SKM-1 (cell line): ENCODE data around the gene ELMO1.

Experiments used
- DNase-seq: peaks from one replicate; lab custom pipeline; 2025; ENCODE audit not compliant: unreplicated experiment; lab: John Stamatoyannopoulos, UW

Gene ELMO1

GRCh38 chr7:37071124-37071523, 377.5 kb downstream of the ELMO1 start:
- DNase-seq = no peak

GRCh38 chr7:37070471-37070870, 378.2 kb downstream of the ELMO1 start:
- no peak for DNase-seq

GRCh38 chr7:37070031-37070430, 378.6 kb downstream of the ELMO1 start:
- no peak for DNase-seq

GRCh38 chr7:37069336-37069735, 379.3 kb downstream of the ELMO1 start:
- no peak for DNase-seq

GRCh38 chr7:37068902-37069301, 379.8 kb downstream of the ELMO1 start:
- no peak for DNase-seq

- DNase-seq = no peak
These were observed 380.6 kb downstream of the ELMO1 start for GRCh38 chr7:37068038-37068437.

- DNase-seq = no peak
These were observed 382.8 kb downstream of the ELMO1 start for GRCh38 chr7:37065779-37066271.

GRCh38 chr7:37062560-37062859, 386.2 kb downstream of the ELMO1 start:
- no peak for DNase-seq

- no peak for DNase-seq
These were observed 386.7 kb downstream of the ELMO1 start for GRCh38 chr7:37061849-37062559.

GRCh38 chr7:37056234-37056912, 392.3 kb downstream of the ELMO1 start:
- no peak for DNase-seq

GRCh38 chr7:37054624-37055241, 393.9 kb downstream of the ELMO1 start:
- DNase-seq = no peak

- no peak for DNase-seq
These were observed 396.0 kb downstream of the ELMO1 start for GRCh38 chr7:37052705-37053104.

- no peak for DNase-seq
These were observed 397.9 kb downstream of the ELMO1 start for GRCh38 chr7:37050801-37051200.

- DNase-seq = no peak
These were observed 400.0 kb downstream of the ELMO1 start for GRCh38 chr7:37048674-37049073.

GRCh38 chr7:37047260-37047659, 401.4 kb downstream of the ELMO1 start:
- DNase-seq = no peak

- no peak for DNase-seq
These were observed 402.1 kb downstream of the ELMO1 start for GRCh38 chr7:37046531-37047079.

- DNase-seq = no peak
These were observed 402.9 kb downstream of the ELMO1 start for GRCh38 chr7:37045681-37046179.

GRCh38 chr7:37041461-37041860, 407.2 kb downstream of the ELMO1 start:
- DNase-seq = no peak

GRCh38 chr7:37040330-37040729, 408.3 kb downstream of the ELMO1 start:
- no peak for DNase-seq

GRCh38 chr7:37039131-37039749, 409.4 kb downstream of the ELMO1 start:
- DNase-seq = no peak

GRCh38 chr7:37038706-37039105, 410.0 kb downstream of the ELMO1 start:
- no peak for DNase-seq
